MM.1S (cell line): Measurements from ENCODE around the gene ANAPC4.
"Not testable (repeated sequence)": the region's sequence is repeated elsewhere in the genome, so short reads cannot be mapped to it uniquely, and the experiment has no call there.

ENCODE experiments used
- DNase-seq: peaks from one replicate; pipeline ENCODE4 v3.0.0-alpha.2; 2015
- H2AFZ ChIP-seq: fragments of 300-600 bp; sonication (generic); 2 replicates; pipeline ENCODE4 v1.6.0; 2016; ENCODE audit warnings: antibody characterized with exemption, low read length
- H3F3A ChIP-seq: fragments of 300-600 bp; sonication (generic); 2 replicates; pipeline ENCODE4 v1.6.1; 2016; ENCODE audit warnings: mild to moderate bottlenecking, antibody characterized with exemption, low read length, moderate library complexity, mixed read lengths; ENCODE audit not compliant: insufficient read depth
- H3K27ac ChIP-seq: fragments of 300-600 bp; sonication (generic); 2 replicates; pipeline ENCODE4 v1.5.1; 2016; ENCODE audit warnings: mild to moderate bottlenecking, low read length
- H3K27me3 ChIP-seq: fragments of 300-600 bp; sonication (generic); replicated peaks from 2 replicates; pipeline ENCODE4 v1.6.0; 2016; ENCODE audit warnings: low read length; ENCODE audit not compliant: insufficient read depth
- H3K36me3 ChIP-seq: fragments of 300-600 bp; sonication (generic); replicated peaks from 2 replicates; pipeline ENCODE4 v1.6.1; 2016; ENCODE audit warnings: mild to moderate bottlenecking, low read length, mixed read lengths; ENCODE audit not compliant: insufficient read depth
- H3K4me1 ChIP-seq: fragments of 300-600 bp; sonication (generic); 2 replicates; pipeline ENCODE4 v1.6.1; 2016; ENCODE audit warnings: low read length, mixed read lengths
- H3K4me2 ChIP-seq: fragments of 300-600 bp; sonication (generic); 2 replicates; pipeline ENCODE4 v1.6.0; 2016; ENCODE audit warnings: low read depth, low read length
- H3K4me3 ChIP-seq: fragments of 300-600 bp; sonication (generic); 2 replicates; pipeline ENCODE4 v1.5.1; 2016; ENCODE audit warnings: low read length, mixed read lengths
- H3K79me2 ChIP-seq: fragments of 300-600 bp; sonication (generic); 2 replicates; pipeline ENCODE4 v1.6.1; 2016; ENCODE audit warnings: mixed run types, low read length, mixed read lengths
- H3K9ac ChIP-seq: fragments of 300-600 bp; sonication (generic); 2 replicates; pipeline ENCODE4 v1.6.1; 2016; ENCODE audit warnings: low read length, mixed read lengths
- H3K9me2 ChIP-seq: fragments of 300-600 bp; sonication (generic); replicated peaks from 2 replicates; pipeline ENCODE4 v1.6.1; 2016; ENCODE audit warnings: mild to moderate bottlenecking, low read length, mixed read lengths; ENCODE audit not compliant: insufficient read depth
- H3K9me3 ChIP-seq: fragments of 300-600 bp; sonication (generic); replicated peaks from 2 replicates; pipeline ENCODE4 v1.6.1; 2016; ENCODE audit warnings: mild to moderate bottlenecking, low read length, mixed read lengths; ENCODE audit not compliant: insufficient read depth
- H4K20me1 ChIP-seq: fragments of 300-600 bp; sonication (generic); 2 replicates; pipeline ENCODE4 v1.6.1; 2016; ENCODE audit warnings: mild to moderate bottlenecking, low read length, moderate library complexity, mixed read lengths; ENCODE audit not compliant: insufficient read depth
- CTCF ChIP-seq: fragments of 300-600 bp; sonication (generic); IDR thresholded peaks from 2 replicates; pipeline ENCODE4 v1.5.1; 2016; ENCODE audit warnings: antibody characterized with exemption, low read length, mixed read lengths
- EZH2 ChIP-seq: fragments of 300-600 bp; sonication (generic); optimal IDR thresholded peaks from 2 replicates; pipeline ENCODE3; 2017; ENCODE audit warnings: low read depth, mild to moderate bottlenecking, antibody characterized with exemption, low read length, mixed read lengths
- EZH2phosphoT487 ChIP-seq: fragments of 300-600 bp; sonication (generic); IDR thresholded peaks from 2 replicates; pipeline ENCODE4 v1.6.1; 2018; ENCODE audit warnings: antibody characterized with exemption, low read length

The ANAPC4 gene, protein sequence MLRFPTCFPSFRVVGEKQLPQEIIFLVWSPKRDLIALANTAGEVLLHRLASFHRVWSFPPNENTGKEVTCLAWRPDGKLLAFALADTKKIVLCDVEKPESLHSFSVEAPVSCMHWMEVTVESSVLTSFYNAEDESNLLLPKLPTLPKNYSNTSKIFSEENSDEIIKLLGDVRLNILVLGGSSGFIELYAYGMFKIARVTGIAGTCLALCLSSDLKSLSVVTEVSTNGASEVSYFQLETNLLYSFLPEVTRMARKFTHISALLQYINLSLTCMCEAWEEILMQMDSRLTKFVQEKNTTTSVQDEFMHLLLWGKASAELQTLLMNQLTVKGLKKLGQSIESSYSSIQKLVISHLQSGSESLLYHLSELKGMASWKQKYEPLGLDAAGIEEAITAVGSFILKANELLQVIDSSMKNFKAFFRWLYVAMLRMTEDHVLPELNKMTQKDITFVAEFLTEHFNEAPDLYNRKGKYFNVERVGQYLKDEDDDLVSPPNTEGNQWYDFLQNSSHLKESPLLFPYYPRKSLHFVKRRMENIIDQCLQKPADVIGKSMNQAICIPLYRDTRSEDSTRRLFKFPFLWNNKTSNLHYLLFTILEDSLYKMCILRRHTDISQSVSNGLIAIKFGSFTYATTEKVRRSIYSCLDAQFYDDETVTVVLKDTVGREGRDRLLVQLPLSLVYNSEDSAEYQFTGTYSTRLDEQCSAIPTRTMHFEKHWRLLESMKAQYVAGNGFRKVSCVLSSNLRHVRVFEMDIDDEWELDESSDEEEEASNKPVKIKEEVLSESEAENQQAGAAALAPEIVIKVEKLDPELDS

GRCh38 chr4:25376754-25377571 is at the start of gene ANAPC4:
TSS of gene ANAPC4 (plus strand) at chr4:25377263. CDS start at chr4:25377428, 165 bp downstream.
- Histone ChIP-seq H3K27me3 (no peaks in the 10 kb centered on the region), H3K4me2 (peak within 1 kb of the TSS; percentile 68), H4K20me1 (no peaks in the 10 kb centered on the region), H3F3A (peaks cover 13% of the 10 kb centered on the region), H3K27ac (peak within 1 kb of the TSS; percentile 24; the same call in 1 of the 2 replicates), H3K4me3 (peak within 1 kb of the TSS; percentile 66), H3K9ac (peak within 1 kb of the TSS; percentile 76), H3K9me2 (no peaks in the 10 kb centered on the region), H3K9me3 (no peaks in the 10 kb centered on the region), H3K4me1 (0 out of 2 replicates have a peak, but pooled peaks cover 10% of the 10 kb centered on the region), H2AFZ (peak within 1 kb of the TSS; percentile 85), H3K79me2 (peaks cover 25% of the 10 kb centered on the region), H3K36me3 (peaks cover 3% of the 10 kb centered on the region; the same call in 1 of the 2 replicates)
- TF ChIP-seq CTCF (no peak), EZH2phosphoT487 (no peak), EZH2 (no peak)
- DNase-seq = peak; percentile 96

GRCh38 chr4:25328463-25328862 is 48.6 kb upstream of the ANAPC4 start:
- H3K27me3 ChIP-seq, H3K4me2 ChIP-seq, H3F3A ChIP-seq, H3K9me3 ChIP-seq, H3K36me3 ChIP-seq, H3K27ac ChIP-seq, H3K9ac ChIP-seq, H3K79me2 ChIP-seq, H3K4me3 ChIP-seq, H4K20me1 ChIP-seq, H2AFZ ChIP-seq, H3K9me2 ChIP-seq, DNase-seq: not testable (repeated sequence)
- peaks cover 10% of the 10 kb centered on the region; the same call in 1 of the 2 replicates for H3K4me1 ChIP-seq

GRCh38 chr4:25330335-25330734 is 46.7 kb upstream of the ANAPC4 start:
- Histone ChIP-seq H3K4me2 (peak overlapping the region; percentile 87), H3K4me1 (peaks cover 10% of the 10 kb centered on the region; the same call in 1 of the 2 replicates), H4K20me1 (no peaks in the 10 kb centered on the region), H3K36me3 (no peaks in the 10 kb centered on the region), H3K9me3 (no peaks in the 10 kb centered on the region), H3F3A (peaks cover 10% of the 10 kb centered on the region; the same call in 1 of the 2 replicates), H2AFZ (no peak overlapping the region; the same call in 1 of the 2 replicates), H3K9ac (peak overlapping the region; percentile 38; the same call in 1 of the 2 replicates), H3K4me3 (peak overlapping the region; percentile 49; the same call in 1 of the 2 replicates), H3K27me3 (no peaks in the 10 kb centered on the region), H3K27ac (peak overlapping the region; percentile 24; the same call in 1 of the 2 replicates), H3K9me2 (no peaks in the 10 kb centered on the region), H3K79me2 (peaks cover 9% of the 10 kb centered on the region)
- TF ChIP-seq EZH2 (no peak), CTCF (no peak), EZH2phosphoT487 (no peak)
- peak; percentile 12 for DNase-seq
